Measurements from ENCODE around the gene BORA. TPM values are rescaled to one million over a fixed set of nuclear protein-coding genes. Genes with fewer than 3 reads are reported as not detected.
"Not testable (repeated sequence)": the region's sequence is repeated elsewhere in the genome, so short reads cannot be mapped to it uniquely, and the experiment has no call there.

BORA gene
- total and polyA plus RNA-seq, 9 donors, result 0.66 to 2.5 (median 1.3) TPM

DNA sequence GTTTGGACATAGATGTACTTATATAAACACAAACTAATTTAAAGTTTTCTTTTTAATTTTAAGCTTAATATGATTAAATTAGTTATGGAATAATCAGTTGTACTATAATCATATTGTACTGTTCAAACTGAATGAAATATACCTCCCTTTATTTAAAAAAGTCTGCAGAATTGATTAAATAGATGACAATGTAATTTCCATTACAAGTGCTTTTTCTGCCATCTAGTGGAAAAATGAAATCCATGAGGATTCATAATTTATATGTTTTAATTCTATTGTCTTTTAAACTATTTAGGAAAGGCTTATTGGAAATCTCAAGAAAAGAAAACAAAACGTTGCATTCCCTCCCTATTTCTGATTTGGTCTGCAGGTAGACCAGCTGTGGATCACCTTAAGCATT, 31.1 kb upstream of the BORA start:
- intact Hi-C loops (cut with DNase I), result loop anchor here in 1 of 4 donors (10.0 kb wide), 1 partner anchor 1732 kb away; no protein-coding TSS in a partner anchor
- no peaks in the 10 kb centered on the region for H3K4me1 ChIP-seq (ENCODE audit: insufficient read depth)
- no peaks in the 10 kb centered on the region for H3K36me3 ChIP-seq
- no peaks in the 10 kb centered on the region for H3K9me3 ChIP-seq
- no peak overlapping the region for H3K27ac ChIP-seq
- TF ChIP-seq POLR2A (IDR thresholded peaks at IDR 0.05) (no peak), EP300 (IDR thresholded peaks at IDR 0.05) (no peak)
- TF ChIP-seq, protein P1, sequence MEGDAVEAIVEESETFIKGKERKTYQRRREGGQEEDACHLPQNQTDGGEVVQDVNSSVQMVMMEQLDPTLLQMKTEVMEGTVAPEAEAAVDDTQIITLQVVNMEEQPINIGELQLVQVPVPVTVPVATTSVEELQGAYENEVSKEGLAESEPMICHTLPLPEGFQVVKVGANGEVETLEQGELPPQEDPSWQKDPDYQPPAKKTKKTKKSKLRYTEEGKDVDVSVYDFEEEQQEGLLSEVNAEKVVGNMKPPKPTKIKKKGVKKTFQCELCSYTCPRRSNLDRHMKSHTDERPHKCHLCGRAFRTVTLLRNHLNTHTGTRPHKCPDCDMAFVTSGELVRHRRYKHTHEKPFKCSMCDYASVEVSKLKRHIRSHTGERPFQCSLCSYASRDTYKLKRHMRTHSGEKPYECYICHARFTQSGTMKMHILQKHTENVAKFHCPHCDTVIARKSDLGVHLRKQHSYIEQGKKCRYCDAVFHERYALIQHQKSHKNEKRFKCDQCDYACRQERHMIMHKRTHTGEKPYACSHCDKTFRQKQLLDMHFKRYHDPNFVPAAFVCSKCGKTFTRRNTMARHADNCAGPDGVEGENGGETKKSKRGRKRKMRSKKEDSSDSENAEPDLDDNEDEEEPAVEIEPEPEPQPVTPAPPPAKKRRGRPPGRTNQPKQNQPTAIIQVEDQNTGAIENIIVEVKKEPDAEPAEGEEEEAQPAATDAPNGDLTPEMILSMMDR (IDR thresholded peaks at IDR 0.05), result no peak
- no peak for DNase-seq
- whole genome bisulfite sequencing, 3 donors, result 0 to 2% (median 1%) methylated on average over 1 of the region's 1 CpG
- H3K4me3 ChIP-seq, result no peak overlapping the region
- H3K27me3 ChIP-seq, result no peaks in the 10 kb centered on the region

DNA sequence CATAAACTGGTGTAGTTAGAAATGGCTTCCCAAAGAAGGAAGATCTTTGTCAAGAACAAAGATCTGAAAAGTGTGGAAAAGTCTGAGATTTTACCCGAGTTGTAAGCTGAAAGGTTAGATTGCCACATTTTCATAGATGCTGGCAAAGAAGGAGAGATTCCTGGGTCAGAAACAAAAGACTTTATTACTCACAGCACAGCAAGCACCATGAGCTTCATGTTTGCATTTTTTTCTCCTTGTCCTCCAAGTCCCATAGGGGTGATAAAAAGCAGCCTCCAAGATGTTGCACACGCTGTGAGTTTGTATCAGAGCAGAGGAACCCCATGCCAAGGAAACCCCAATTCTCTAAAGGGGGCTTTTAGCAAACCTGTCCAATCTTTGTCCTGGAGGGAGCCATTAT, 29.6 kb upstream of the BORA start:
- Histone ChIP-seq H3K9me3 (no peaks in the 10 kb centered on the region), H3K4me3 (no peak overlapping the region), H3K4me1 (ENCODE audit: insufficient read depth) (no peaks in the 10 kb centered on the region), H3K36me3 (no peaks in the 10 kb centered on the region), H3K27me3 (no peaks in the 10 kb centered on the region), H3K27ac (no peak overlapping the region)
- 55 to 65% (median 63%) methylated on average over 2 of the region's 2 CpGs for WGBS, 3 donors
- TF ChIP-seq POLR2A (IDR thresholded peaks at IDR 0.05) (no peak), EP300 (IDR thresholded peaks at IDR 0.05) (no peak)
- DNase-seq, result no peak
- intact Hi-C loops (cut with DNase I), result loop anchor here in 1 of 4 donors (10.0 kb wide), 1 partner anchor 1733 kb away; no protein-coding TSS in a partner anchor

DNA sequence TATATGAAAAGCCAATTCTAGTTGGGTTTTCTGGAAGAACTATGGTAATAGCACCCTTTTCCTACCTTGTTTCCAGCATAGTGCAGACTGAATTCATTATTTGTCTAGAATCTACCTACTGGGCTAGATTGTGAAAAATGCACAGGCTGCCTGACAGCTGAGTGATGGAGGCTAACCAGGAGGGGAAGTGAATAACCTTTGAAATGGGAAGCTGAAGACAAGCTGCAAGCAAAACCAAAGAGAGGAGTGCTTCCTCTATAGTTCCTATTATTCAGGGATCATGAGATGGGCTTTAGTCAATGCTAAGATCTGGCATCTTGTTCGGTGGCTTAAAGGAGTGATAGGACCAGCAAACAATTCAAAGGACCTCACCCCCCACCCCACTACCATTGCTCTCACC, 27.2 kb upstream of the BORA start:
- Histone ChIP-seq H3K27ac (no peak overlapping the region), H3K27me3 (no peaks in the 10 kb centered on the region), H3K4me1 (ENCODE audit: insufficient read depth) (no peaks in the 10 kb centered on the region), H3K36me3 (no peaks in the 10 kb centered on the region), H3K4me3 (no peak overlapping the region), H3K9me3 (no peaks in the 10 kb centered on the region)
- intact Hi-C loops (cut with DNase I), result no loop called here
- WGBS, 3 donors, result 42 to 88% (median 81%) methylated on average over 1 of the region's 1 CpG
- no peak for DNase-seq
- TF ChIP-seq, protein P1 (IDR thresholded peaks at IDR 0.05), result no peak
- TF ChIP-seq EP300 (IDR thresholded peaks at IDR 0.05), result no peak

DNA sequence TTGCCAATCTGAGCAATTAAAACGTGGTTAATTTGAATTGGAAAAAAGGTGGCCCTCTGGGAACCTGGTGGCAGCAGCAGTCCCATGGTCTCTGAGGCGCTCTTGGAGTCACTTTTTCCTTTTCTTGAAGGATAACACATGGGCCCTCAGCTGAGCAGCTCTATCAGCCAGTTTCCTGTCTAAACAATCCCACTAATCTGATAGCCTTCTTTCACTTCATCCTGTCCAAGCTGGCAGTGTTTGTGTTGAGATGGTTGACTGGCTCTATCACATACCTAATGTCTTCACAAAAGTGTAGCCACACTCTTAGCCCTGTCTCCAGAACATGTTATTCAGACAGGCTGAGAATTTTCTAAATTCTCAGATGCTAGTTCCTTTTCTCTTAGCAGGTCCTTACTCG, 10.9 kb upstream of the BORA start:
- Histone ChIP-seq H3K27me3 (no peaks in the 10 kb centered on the region), H3K9me3 (no peaks in the 10 kb centered on the region), H3K4me1 (ENCODE audit: insufficient read depth) (no peaks in the 10 kb centered on the region), H3K36me3 (no peaks in the 10 kb centered on the region), H3K4me3 (no peak overlapping the region), H3K27ac (no peak overlapping the region)
- DNase-seq, result no peak
- intact Hi-C loops (cut with DNase I), result no loop called here
- WGBS, 3 donors, result 62 to 64% (median 63%) methylated on average over 3 of the region's 3 CpGs
- no peak for TF ChIP-seq EP300 (IDR thresholded peaks at IDR 0.05)
- TF ChIP-seq POLR2A (IDR thresholded peaks at IDR 0.05), result no peak
- TF ChIP-seq, protein P1 (IDR thresholded peaks at IDR 0.05), result no peak

DNA sequence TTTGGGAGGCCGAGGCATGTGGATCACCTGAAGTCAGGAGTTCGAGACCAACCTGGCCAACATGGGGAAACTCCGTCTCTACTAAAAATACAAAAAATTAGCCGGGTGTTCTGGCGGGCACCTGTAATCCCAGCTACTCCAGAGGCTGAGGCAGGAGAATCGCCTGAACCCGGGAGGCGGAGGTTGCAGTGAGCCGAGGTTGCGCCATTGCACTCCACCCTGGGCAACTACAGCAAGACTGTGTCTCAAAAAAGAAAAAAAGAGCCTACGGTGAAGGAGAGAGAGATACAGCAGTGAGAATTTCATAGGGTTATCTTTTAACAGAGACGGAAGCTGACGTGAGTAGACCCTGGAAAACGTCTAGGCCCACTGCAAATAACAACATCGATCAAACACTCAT, 1.5 kb upstream of the BORA start:
- H3K27ac ChIP-seq; intact Hi-C loops (cut with DNase I); H3K4me1 ChIP-seq (ENCODE audit: insufficient read depth); H3K4me3 ChIP-seq; H3K36me3 ChIP-seq; H3K27me3 ChIP-seq; H3K9me3 ChIP-seq; DNase-seq: not testable (repeated sequence)
- 86 to 89% (median 88%) methylated on average over 15 of the region's 15 CpGs for WGBS, 3 donors

All from ovary (tissue), 9 donors.